Testis (tissue), 3 donors: Measurements from ENCODE around the gene RAB6D. TPM values are rescaled to one million over a fixed set of nuclear protein-coding genes. Genes with fewer than 3 reads are reported as not detected.
"Not testable (repeated sequence)": the region's sequence is repeated elsewhere in the genome, so short reads cannot be mapped to it uniquely, and the experiment has no call there.

Source experiments
- DNase-seq: peaks from one replicate; pipeline ENCODE4 v3.0.0-alpha.2; 2019
- H3K27ac ChIP-seq, 2 donors: fragments of 200-600 bp; sonication (generic); one replicate each; pipeline ENCODE4 v1.5.1; 2019
- H3K27me3 ChIP-seq: fragments of 200-600 bp; sonication (generic); one replicate; pipeline ENCODE4 v1.5.1; 2019
- H3K36me3 ChIP-seq: fragments of 200-600 bp; sonication (generic); one replicate; pipeline ENCODE4 v1.5.1; 2017; ENCODE audit warnings: low read depth; ENCODE audit errors: missing control alignments
- H3K4me1 ChIP-seq: fragments of 200-600 bp; sonication (generic); one replicate; pipeline ENCODE4 v1.5.1; 2019
- H3K4me3 ChIP-seq, 2 donors: fragments of 200-600 bp; sonication (generic); one replicate each; pipeline ENCODE4 v1.5.1; 2017 to 2019
- H3K9me3 ChIP-seq: fragments of 200-600 bp; sonication (generic); one replicate; pipeline ENCODE4 v1.5.1; 2017
- POLR2A ChIP-seq: fragments of 450-650 bp; IDR thresholded peaks from one replicate; pipeline ENCODE4 v1.6.1; 2017; ENCODE audit warnings: antibody characterized with exemption, mild to moderate bottlenecking, moderate library complexity
- WGBS, 2 donors: methylation state at CpG; one replicate each; pipeline ENCODE4 v1.1.5; 2018; 5-methylcytosine and 5-hydroxymethylcytosine counted together
- intact Hi-C: fragments of 100-400 bp; cut with DNase I; formaldehyde crosslinking; loops from one replicate; pipeline ENCODE4 v1.15.1; 2023; ENCODE audit warnings: low total_unique reads
- polyA plus RNA-seq: library from polyadenylated mRNA; stranded (reverse); fragments of 350-450 nt; fragmentation: Illumina TruSeq; extraction: RNeasy Lipid Tissue Mini Kit (QIAGEN cat#74804); gene quantifications from one replicate; pipeline ENCODE4 v1.2.3, GENCODE V29; 2014; ENCODE audit warnings: low read depth, low replicate concordance; ENCODE audit not compliant: insufficient read depth
- total RNA-seq, 2 donors: library from RNA; depleted of rRNA; stranded (reverse); fragments of >200 nt; gene quantifications; one replicate each; pipeline ENCODE4 v1.2.3, GENCODE V29; 2016
- TF ChIP-seq, protein P1 (sequence below), 3 experiments: fragments of 450-650 bp in 2 of 3; fragments of 200-600 bp in 1 of 3; sonication (generic) in 1 of 3; IDR thresholded peaks; one replicate each; pipeline ENCODE4 v1.5.1; 2016 to 2019; ENCODE audit warnings: antibody characterized with exemption in 3 of 3, mild to moderate bottlenecking in 2 of 3, moderate library complexity in 1 of 3

Gene RAB6D
- total and polyA plus RNA-seq, 3 donors from 2014 or later = 1.3 to 2.5 (median 1.7) TPM

DNA sequence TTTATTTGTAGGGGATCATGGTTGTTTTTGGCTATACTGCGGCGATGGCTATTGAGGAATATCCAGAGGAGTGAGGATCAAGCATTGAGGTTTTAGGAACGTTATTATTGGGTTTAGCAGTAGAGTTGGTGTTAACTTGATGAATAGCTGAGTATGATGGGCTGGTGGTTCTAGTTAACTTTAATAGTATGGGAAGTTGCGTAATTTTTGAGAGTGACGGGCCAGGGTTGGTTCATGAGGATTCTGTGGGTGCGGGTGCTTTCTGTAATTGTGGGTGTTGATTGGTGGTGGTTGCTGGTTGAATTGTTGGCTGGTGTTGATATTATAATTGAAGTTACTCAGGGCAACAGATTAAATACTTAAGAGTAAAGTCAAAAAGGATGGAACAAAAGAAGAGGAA, 6.0 kb upstream of the RAB6D start:
- 95 to 96% methylated on average over 6 of the region's 6 CpGs for WGBS, 2 donors
- H3K4me1 ChIP-seq = no peaks in the 10 kb centered on the region
- H3K4me3 ChIP-seq = no peak overlapping the region
- H3K36me3 ChIP-seq = no peaks in the 10 kb centered on the region
- no peak for DNase-seq
- no peak for TF ChIP-seq POLR2A
- TF ChIP-seq, protein P1, sequence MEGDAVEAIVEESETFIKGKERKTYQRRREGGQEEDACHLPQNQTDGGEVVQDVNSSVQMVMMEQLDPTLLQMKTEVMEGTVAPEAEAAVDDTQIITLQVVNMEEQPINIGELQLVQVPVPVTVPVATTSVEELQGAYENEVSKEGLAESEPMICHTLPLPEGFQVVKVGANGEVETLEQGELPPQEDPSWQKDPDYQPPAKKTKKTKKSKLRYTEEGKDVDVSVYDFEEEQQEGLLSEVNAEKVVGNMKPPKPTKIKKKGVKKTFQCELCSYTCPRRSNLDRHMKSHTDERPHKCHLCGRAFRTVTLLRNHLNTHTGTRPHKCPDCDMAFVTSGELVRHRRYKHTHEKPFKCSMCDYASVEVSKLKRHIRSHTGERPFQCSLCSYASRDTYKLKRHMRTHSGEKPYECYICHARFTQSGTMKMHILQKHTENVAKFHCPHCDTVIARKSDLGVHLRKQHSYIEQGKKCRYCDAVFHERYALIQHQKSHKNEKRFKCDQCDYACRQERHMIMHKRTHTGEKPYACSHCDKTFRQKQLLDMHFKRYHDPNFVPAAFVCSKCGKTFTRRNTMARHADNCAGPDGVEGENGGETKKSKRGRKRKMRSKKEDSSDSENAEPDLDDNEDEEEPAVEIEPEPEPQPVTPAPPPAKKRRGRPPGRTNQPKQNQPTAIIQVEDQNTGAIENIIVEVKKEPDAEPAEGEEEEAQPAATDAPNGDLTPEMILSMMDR (IDR thresholded peaks at IDR 0.05) = no peak
- no peaks in the 10 kb centered on the region for H3K27me3 ChIP-seq
- H3K27ac ChIP-seq = no peak overlapping the region
- no peaks in the 10 kb centered on the region for H3K9me3 ChIP-seq
- intact Hi-C loops = no loop called here

DNA sequence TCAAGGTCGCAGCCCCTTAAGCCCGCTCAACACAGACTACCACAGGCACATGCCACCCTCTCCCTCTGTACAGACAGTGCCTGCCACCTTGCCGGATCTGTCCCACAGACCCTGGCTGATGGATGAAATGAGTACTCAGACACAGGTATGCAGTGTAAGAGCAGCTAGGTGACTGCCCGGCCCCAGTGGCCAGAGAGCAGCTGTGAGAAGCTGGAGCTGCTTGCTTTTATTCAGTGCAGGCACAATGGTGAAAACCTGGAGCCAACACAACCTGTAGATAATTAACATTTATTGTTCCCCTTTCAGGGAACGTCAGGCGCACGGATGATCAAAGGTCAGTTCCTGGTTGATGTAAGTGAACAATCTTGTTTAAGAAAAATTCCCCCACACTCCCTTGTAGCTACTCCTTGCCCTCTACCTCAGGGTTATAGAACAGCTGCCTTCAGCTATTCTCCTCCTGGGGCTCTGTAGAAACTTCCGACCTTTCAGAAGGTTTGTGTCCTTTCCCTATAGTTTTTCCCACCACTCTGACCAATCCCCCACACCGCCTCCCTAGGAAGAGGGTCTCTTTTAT, 4.6 kb upstream of the RAB6D start:
- H3K27me3 ChIP-seq, H3K4me3 ChIP-seq, intact Hi-C loops, H3K4me1 ChIP-seq, H3K36me3 ChIP-seq, DNase-seq, H3K27ac ChIP-seq, H3K9me3 ChIP-seq: not testable (repeated sequence)
- 85 to 92% methylated on average over 4 to 8 of the region's 9 CpGs for WGBS, 2 donors

DNA sequence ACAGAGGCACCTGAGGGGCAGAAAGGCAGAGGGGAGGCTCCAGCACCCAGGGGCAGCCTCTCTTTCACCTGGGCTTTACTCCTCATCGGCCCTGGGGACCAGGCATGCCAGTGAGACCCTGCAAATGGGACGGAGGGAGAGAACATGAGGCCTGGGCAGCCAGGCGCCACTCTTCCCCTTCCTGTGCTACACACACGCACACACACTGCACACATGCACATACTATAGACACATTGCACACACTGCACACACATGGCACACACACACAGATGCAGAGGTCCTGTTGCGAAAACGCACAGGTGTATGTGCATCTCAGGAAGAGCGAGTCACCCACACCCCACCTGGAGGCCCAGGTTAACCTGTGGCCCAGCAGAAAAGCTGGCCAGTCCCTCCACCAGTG, 3.4 kb upstream of the RAB6D start:
- 70 to 92% methylated on average over 4 to 7 of the region's 7 CpGs for WGBS, 2 donors
- intact Hi-C loops = no loop called here
- H3K9me3 ChIP-seq = no peaks in the 10 kb centered on the region

DNA sequence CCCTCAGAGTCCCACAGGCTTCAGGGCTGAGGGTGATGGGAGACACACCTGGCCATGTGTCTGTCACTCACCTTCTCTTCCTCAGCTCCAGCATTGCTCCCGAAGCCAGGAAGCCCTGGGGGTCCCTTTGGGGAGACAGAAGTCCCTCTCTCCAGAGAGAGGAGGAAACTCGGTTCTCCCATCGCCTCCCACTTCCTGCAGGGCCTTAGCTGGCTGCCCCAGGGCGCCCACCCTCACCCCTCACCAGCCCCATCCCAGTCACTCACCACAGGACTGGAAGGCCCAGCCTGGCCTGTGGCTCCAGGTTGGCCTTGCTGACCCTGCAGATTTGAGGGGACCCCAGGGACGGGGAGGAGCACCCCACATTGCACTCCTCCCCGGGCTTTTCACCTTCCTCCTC, 2.7 kb upstream of the RAB6D start:
- intact Hi-C loops = no loop called here
- Histone ChIP-seq H3K27me3 (no peaks in the 10 kb centered on the region), H3K4me3 (no peak overlapping the region), H3K36me3 (no peaks in the 10 kb centered on the region), H3K4me1 (no peaks in the 10 kb centered on the region), H3K27ac (no peak overlapping the region), H3K9me3 (no peaks in the 10 kb centered on the region)
- TF ChIP-seq, protein P1 (IDR thresholded peaks at IDR 0.05) = no peak
- no peak for TF ChIP-seq POLR2A
- 81 to 100% methylated on average over 3 to 6 of the region's 6 CpGs for WGBS, 2 donors
- no peak for DNase-seq

More for the DNA sequence above, 3.4 kb upstream of the RAB6D start:
- H3K27ac ChIP-seq = no peak overlapping the region
- no peaks in the 10 kb centered on the region for H3K4me1 ChIP-seq
- TF ChIP-seq POLR2A = no peak
- TF ChIP-seq, protein P1 (IDR thresholded peaks at IDR 0.05) = no peak
- H3K4me3 ChIP-seq = no peak overlapping the region
- no peaks in the 10 kb centered on the region for H3K36me3 ChIP-seq
- DNase-seq = no peak
- H3K27me3 ChIP-seq = no peaks in the 10 kb centered on the region

DNA sequence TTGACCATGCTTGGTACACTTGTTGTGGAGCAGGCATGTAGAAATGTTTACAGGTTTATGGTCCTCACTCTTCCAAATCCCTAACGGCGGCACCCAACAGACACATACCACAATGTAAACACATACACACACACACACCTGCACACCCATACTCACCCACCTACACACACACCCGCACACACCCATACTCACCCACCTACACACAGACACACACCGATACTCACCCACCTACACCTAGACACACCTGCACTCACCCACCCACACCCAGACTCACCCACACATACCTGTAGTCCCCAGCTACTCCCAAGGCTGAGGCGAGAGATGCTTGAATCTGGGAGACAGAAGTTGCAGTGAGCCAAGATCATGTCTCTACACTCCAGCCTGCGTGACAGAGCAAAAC, 1.5 kb upstream of the RAB6D start:
- Histone ChIP-seq H3K36me3 (no peaks in the 10 kb centered on the region), H3K4me3 (no peak overlapping the region), H3K27me3 (no peaks in the 10 kb centered on the region), H3K9me3 (no peaks in the 10 kb centered on the region), H3K27ac (no peak overlapping the region), H3K4me1 (no peaks in the 10 kb centered on the region)
- intact Hi-C loops = no loop called here
- WGBS, 2 donors = 92 to 100% methylated on average over 6 of the region's 6 CpGs
- DNase-seq = no peak
- TF ChIP-seq, protein P1 (IDR thresholded peaks at IDR 0.05) = no peak
- no peak for TF ChIP-seq POLR2A

DNA sequence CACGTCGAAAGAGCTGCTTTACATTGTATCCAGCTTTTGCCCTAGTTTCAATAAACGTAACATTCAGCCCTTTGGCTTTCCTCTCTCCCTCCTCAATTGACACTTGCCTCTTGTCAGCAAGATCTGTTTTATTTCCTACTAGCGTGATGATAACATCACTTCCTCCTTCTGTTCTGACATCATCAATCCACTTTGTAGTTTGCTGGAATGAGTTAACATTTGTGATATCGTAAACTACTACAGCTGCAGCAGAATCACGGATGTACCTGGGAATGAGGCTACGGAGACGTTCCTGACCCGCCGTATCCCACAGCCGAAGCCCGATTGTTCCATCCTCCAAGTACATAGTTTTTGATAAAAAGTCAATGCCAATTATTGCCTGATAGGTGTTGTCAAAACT, 755 bp downstream of the RAB6D start:
- intact Hi-C loops, H3K4me3 ChIP-seq, H3K36me3 ChIP-seq, H3K27me3 ChIP-seq, H3K9me3 ChIP-seq, H3K27ac ChIP-seq, H3K4me1 ChIP-seq, DNase-seq: not testable (repeated sequence)
- WGBS, 2 donors = 0 to 1% methylated on average over 3 to 6 of the region's 12 CpGs

DNA sequence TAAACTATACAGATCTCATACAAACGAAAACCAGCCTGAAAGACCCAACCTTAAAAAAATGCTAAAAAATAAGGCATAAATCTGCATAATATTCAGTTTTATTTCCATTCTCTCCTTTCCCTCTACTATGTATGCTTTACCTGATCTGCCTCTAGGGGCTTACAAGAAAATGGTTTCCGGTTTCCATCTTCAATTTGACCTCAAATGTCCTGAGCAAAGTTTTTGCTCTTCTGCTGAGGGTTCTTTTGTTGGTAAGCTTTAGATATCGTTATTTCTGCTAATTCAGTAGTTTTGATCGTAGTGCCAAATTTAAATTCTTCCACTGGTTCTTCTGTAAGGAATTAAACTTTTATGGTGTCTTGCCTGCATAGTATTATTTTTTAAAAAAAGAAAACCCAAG, 2.2 kb downstream of the RAB6D start:
- intact Hi-C loops, H3K4me3 ChIP-seq: not testable (repeated sequence)
- 58 to 60% methylated on average over 4 of the region's 4 CpGs for WGBS, 2 donors

DNA sequence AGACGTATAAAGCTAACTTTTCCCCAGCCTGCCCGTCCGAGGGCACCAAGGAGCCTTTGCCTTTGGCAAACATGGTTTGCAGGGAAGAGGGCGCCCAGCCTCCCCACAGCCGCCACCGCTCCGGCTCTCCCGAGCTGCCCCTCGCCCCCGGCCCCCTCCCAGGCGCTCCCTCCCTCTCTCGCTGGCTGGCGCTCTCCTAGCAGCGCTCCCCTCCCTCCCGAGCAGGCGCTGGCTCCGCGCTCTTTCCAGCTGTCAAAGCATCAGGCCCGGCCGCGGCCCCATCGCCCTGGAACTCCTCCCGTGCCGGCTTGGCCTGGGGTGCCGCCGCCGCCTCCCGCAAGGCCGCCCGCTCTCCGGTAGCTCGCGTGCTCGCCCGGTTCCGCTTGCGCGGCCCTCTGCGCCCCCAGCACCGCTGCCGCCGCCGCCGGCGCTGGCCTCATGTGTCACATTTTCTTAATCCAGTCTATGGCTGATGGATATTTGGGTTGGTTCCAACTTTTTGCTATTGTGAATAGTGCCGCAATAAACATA, 10.7 kb downstream of the RAB6D start:
- H3K4me3 ChIP-seq, H3K27ac ChIP-seq, H3K4me1 ChIP-seq, DNase-seq, H3K9me3 ChIP-seq, H3K36me3 ChIP-seq, intact Hi-C loops, H3K27me3 ChIP-seq: not testable (repeated sequence)
- WGBS, 2 donors = 6 to 44% methylated on average over 1 to 16 of the region's 46 CpGs

More for the DNA sequence above, 2.2 kb downstream of the RAB6D start:
- DNase-seq, H3K4me1 ChIP-seq, H3K9me3 ChIP-seq, H3K27me3 ChIP-seq, H3K36me3 ChIP-seq, H3K27ac ChIP-seq: not testable (repeated sequence)
